Osteocyte (in vitro differentiated cells): Measurements from ENCODE around the gene LIMK2. TPM values are rescaled to one million over a fixed set of nuclear protein-coding genes. Genes with fewer than 3 reads are reported as not detected.

ENCODE experiments used
- DNase-seq: peaks from one replicate; pipeline ENCODE4 v3.0.0; 2021; ENCODE audit warnings: mixed read lengths; ENCODE audit not compliant: unreplicated experiment; ENCODE audit errors: extremely low spot score
- H3K27ac Mint-ChIP-seq: one replicate; pipeline ENCODE4 v1.8.0; 2021; ENCODE audit warnings: mild to moderate bottlenecking, mixed read lengths; ENCODE audit not compliant: unreplicated experiment
- H3K27me3 Mint-ChIP-seq: one replicate; pipeline ENCODE4 v1.8.0; 2021; ENCODE audit warnings: mixed read lengths; ENCODE audit not compliant: unreplicated experiment
- H3K36me3 Mint-ChIP-seq: one replicate; pipeline ENCODE4 v1.8.0; 2021; ENCODE audit warnings: mixed read lengths; ENCODE audit not compliant: unreplicated experiment
- H3K4me1 Mint-ChIP-seq: one replicate; pipeline ENCODE4 v1.8.0; 2021; ENCODE audit warnings: mixed read lengths; ENCODE audit not compliant: unreplicated experiment
- H3K4me3 Mint-ChIP-seq: one replicate; pipeline ENCODE4 v1.8.0; 2021; ENCODE audit warnings: mild to moderate bottlenecking, moderate library complexity, mixed read lengths; ENCODE audit not compliant: unreplicated experiment
- H3K9me3 Mint-ChIP-seq: one replicate; pipeline ENCODE4 v1.8.0; 2021; ENCODE audit warnings: mixed read lengths; ENCODE audit not compliant: unreplicated experiment
- CTCF ChIP-seq: fragments of 200-600 bp; sonication (generic); IDR thresholded peaks from 2 replicates; pipeline ENCODE4 v1.5.0; 2021; ENCODE audit warnings: antibody characterized with exemption, mild to moderate bottlenecking, moderate library complexity
- total RNA-seq: library from RNA; stranded (reverse); gene quantifications from 2 replicates; pipeline ENCODE4 v1.2.1, GENCODE V29; 2021

Gene LIMK2
- total RNA-seq, 1 donor from 2014 or later, result 49.8 TPM

DNA sequence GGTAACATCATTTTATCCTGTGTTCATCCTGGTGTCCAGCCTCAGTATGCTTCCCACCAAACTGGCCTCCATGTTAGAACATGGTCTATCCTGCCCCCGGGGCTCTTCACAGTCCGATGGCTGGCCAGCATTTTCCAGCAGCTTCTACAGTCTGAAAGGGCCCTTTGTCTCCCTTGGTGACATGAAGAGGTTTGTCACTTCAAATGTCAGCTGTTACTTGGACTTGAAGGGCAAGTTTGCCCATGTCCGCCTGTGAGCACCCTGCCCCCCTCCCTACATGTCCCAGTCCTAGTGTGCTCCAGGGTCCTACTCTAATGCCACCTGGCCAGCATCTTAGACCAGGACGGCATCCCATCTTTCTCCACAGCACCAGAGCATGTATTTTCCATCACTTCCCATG is 109.3 kb downstream of the LIMK2 start:
- Mint-ChIP-seq H3K27me3 (no peaks in the 10 kb centered on the region), H3K27ac (no peak overlapping the region), H3K9me3 (no peaks in the 10 kb centered on the region), H3K4me3 (no peak overlapping the region), H3K36me3 (peaks cover 16% of the 10 kb centered on the region), H3K4me1 (no peaks in the 10 kb centered on the region)
- no peak for TF ChIP-seq CTCF
- no peak for DNase-seq

DNA sequence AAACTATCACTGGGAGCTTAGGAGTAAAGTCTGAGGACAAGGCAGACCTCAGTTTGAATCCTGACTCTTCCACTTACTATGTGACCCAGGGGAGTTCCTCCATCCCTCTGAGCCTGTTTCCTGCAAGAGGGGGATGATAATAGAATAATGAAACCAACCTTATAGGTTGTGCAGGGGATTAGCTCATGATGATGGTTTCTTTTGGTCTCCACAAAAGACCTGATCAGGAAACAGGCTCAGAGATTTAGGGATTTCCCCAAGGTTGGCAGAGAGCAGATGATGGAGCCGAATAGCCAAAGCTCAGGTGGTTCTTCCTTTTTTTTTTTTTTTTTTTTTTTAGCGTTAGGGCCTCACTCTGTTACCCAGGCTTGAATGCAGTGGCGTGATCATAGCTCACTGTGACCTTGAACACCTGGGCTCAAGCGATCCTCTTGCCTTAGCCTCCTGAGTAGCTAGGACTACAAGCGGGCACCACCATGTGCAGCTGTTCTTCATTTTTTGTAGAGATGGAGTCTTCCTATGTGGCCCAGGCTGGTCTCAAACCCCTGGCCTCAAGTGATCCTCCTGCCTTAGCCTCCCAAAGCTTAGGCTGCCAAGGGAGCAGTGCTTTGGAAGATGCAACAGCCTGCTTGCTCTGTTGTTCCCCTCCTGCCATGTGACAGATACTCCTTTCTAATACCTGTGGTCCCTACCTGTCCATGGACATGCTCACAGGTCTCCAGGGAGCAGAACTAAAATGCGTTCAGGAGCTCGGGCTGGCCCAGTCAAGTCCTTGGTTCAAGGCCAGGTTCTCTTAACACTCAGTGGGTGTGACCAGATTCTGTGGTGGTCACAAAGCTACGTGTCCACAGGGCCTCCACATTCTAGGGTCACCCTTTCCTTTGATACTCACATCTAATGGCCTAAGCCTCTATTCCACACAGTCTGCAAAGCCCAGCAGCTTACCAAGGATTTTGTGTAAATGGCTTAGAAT is 111.8 kb downstream of the LIMK2 start:
- Mint-ChIP-seq H3K27me3 (no peaks in the 10 kb centered on the region), H3K9me3 (no peaks in the 10 kb centered on the region), H3K36me3 (peaks cover 25% of the 10 kb centered on the region), H3K27ac (no peak overlapping the region), H3K4me3 (no peak overlapping the region), H3K4me1 (peaks cover 3% of the 10 kb centered on the region)
- TF ChIP-seq CTCF, result no peak
- no peak for DNase-seq

DNA sequence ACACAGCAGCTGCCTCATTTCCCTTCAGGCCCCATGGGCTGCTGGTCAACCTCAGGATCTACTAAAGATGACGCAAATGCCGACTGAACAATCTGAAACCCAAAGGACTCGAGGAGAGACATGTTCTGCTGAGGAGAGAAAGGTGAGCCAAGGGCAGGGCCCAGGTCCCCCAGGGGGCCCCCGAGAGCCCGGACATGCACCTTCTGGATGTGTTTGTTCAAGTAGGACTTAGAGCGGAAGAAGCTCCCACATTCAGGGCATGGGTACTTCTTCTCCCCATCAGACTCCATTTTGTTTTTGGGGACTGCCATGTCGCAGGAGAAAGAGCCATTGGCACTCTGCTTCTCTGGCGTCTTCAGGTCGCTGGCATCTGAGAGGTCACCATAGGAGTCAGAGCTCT is 114.8 kb downstream of the LIMK2 start:
- Mint-ChIP-seq H3K4me1 (peaks cover 3% of the 10 kb centered on the region), H3K27ac (no peak overlapping the region), H3K9me3 (no peaks in the 10 kb centered on the region), H3K4me3 (no peak overlapping the region), H3K27me3 (no peaks in the 10 kb centered on the region), H3K36me3 (peaks cover 36% of the 10 kb centered on the region)
- no peak for DNase-seq
- TF ChIP-seq CTCF, result no peak

GRCh38 chr22:31327806-31328543 is 115.9 kb downstream of the LIMK2 start:
- Mint-ChIP-seq H3K27me3 (no peaks in the 10 kb centered on the region), H3K4me3 (no peak overlapping the region), H3K27ac (no peak overlapping the region), H3K9me3 (no peaks in the 10 kb centered on the region), H3K4me1 (peaks cover 3% of the 10 kb centered on the region), H3K36me3 (peaks cover 43% of the 10 kb centered on the region)
- DNase-seq, result no peak
- no peak for TF ChIP-seq CTCF

GRCh38 chr22:31328544-31328960 is 116.5 kb downstream of the LIMK2 start:
- Mint-ChIP-seq H3K27ac (no peak overlapping the region), H3K36me3 (peaks cover 46% of the 10 kb centered on the region), H3K27me3 (no peaks in the 10 kb centered on the region), H3K9me3 (no peaks in the 10 kb centered on the region), H3K4me3 (no peak overlapping the region), H3K4me1 (peaks cover 3% of the 10 kb centered on the region)
- TF ChIP-seq CTCF, result no peak
- DNase-seq, result no peak
